Ascending aorta (tissue), 2 donors: ENCODE results near the gene ABCA9. TPM values are rescaled to one million over a fixed set of nuclear protein-coding genes. Genes with fewer than 3 reads are reported as not detected.
"Not testable (repeated sequence)": the region's sequence is repeated elsewhere in the genome, so short reads cannot be mapped to it uniquely, and the experiment has no call there.

ENCODE experiments used
- DNase-seq, 2 donors: peaks; one replicate each; pipeline ENCODE4 v3.0.0-alpha.2; 2019; ENCODE audit warnings: low spot score in 2 of 2
- H3K27ac ChIP-seq, 2 donors: fragments of 200-600 bp; sonication (generic); one replicate each; pipeline ENCODE4 v1.5.1; 2016 to 2017; ENCODE audit warnings: mild to moderate bottlenecking in 1 of 2
- H3K27me3 ChIP-seq: fragments of 200-600 bp; sonication (generic); one replicate; pipeline ENCODE4 v1.5.1; 2017
- H3K36me3 ChIP-seq, 2 donors: fragments of 200-600 bp; sonication (generic); one replicate each; pipeline ENCODE4 v1.5.1; 2016
- H3K4me1 ChIP-seq, 2 donors: fragments of 200-600 bp; sonication (generic); one replicate each; pipeline ENCODE4 v1.5.1; 2016 to 2017; ENCODE audit warnings: mild to moderate bottlenecking in 1 of 2
- H3K4me3 ChIP-seq, 2 donors: fragments of 200-600 bp; sonication (generic); one replicate each; pipeline ENCODE4 v1.5.1; 2016 to 2017; ENCODE audit warnings: mild to moderate bottlenecking in 1 of 2
- H3K9me3 ChIP-seq, 2 donors: fragments of 200-600 bp; sonication (generic); one replicate each; pipeline ENCODE4 v1.5.1; 2016
- CTCF ChIP-seq, 3 experiments: fragments of 200-600 bp in 2 of 3; fragments of 450-650 bp in 1 of 3; sonication (generic) in 2 of 3; IDR thresholded peaks; one replicate each; pipeline ENCODE4 v1.5.1; 2016 to 2019; ENCODE audit warnings: antibody characterized with exemption in 3 of 3, mild to moderate bottlenecking in 1 of 3, moderate library complexity in 1 of 3
- intact Hi-C: fragments of 100-400 bp; cut with DNase I; formaldehyde crosslinking; loops from one replicate; pipeline ENCODE4 v1.15.1; 2023
- total RNA-seq: library from RNA; depleted of rRNA; stranded (reverse); fragments of >200 nt; gene quantifications from one replicate; pipeline ENCODE4 v1.1.0, GENCODE V29; 2016

ABCA9 gene
- total RNA-seq, 1 donor from 2014 or later = 10.9 TPM

- Histone ChIP-seq H3K9me3 (peaks cover 0 to 3% of the 10 kb centered on the region in 2 donors), H3K4me3 (no peak overlapping the region), H3K27me3 (no peaks in the 10 kb centered on the region), H3K4me1 (no peaks in the 10 kb centered on the region), H3K36me3 (peaks cover 0 to 5% of the 10 kb centered on the region in 2 donors), H3K27ac (no peak overlapping the region)
- TF ChIP-seq CTCF (IDR thresholded peaks at IDR 0.05) = no peak
- intact Hi-C loops = no loop called here
- DNase-seq = no peak
Observed at GRCh38 chr17:69082696-69083095, 22.0 kb upstream of the ABCA9 start.

GRCh38 chr17:69078864-69079263 is 18.1 kb upstream of the ABCA9 start:
- Histone ChIP-seq H3K4me1 (no peaks in the 10 kb centered on the region), H3K9me3 (peaks cover 0 to 3% of the 10 kb centered on the region in 2 donors), H3K36me3 (peaks cover 0 to 5% of the 10 kb centered on the region in 2 donors), H3K4me3 (no peak overlapping the region), H3K27me3 (no peaks in the 10 kb centered on the region), H3K27ac (no peak overlapping the region)
- intact Hi-C loops = no loop called here
- TF ChIP-seq CTCF (IDR thresholded peaks at IDR 0.05) = no peak
- DNase-seq = no peak

DNA sequence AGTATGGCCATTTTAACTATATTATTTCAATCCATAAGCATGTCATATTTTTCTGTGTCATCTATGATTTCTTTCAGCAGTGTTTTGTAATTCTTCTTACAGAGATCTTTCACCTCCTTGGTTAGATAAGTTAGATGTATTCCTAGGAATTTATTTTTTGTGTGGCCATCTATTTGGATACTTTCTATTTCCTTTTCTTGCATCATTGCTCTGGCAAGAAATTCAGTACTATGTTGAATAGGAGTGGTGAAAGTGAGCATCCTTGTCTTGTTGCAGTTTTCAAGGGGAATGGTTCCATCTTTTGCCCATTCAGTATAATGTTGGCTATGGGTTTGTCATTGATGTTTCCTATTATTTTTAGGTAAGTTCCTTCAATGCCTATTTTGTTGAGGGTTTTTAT is 15.1 kb upstream of the ABCA9 start:
- TF ChIP-seq CTCF (IDR thresholded peaks at IDR 0.05) = no peak
- intact Hi-C loops = no loop called here
- Histone ChIP-seq H3K27me3 (no peaks in the 10 kb centered on the region), H3K9me3 (peaks cover 0 to 5% of the 10 kb centered on the region in 2 donors), H3K36me3 (no peaks in the 10 kb centered on the region), H3K4me3 (no peak overlapping the region), H3K27ac (no peak overlapping the region), H3K4me1 (no peaks in the 10 kb centered on the region)
- no peak for DNase-seq

DNA sequence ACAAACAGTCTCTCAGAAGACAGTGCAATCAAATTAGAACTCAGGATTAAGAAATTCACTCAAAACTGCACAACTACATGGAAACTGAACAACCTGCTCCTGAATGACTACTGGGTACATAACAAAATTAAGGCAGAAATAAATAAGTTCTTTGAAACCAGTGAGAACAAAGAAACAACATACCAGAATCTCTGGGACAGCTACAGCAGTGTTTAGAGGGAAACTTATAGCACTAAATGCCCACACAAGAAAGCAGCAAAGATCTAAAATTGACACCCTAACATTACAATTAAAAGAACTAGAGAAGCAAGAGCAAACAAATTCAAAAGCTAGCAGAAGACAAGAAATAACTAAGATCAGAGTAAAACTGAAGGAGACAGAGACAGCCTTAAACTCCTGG is 12.7 kb upstream of the ABCA9 start:
- H3K27me3 ChIP-seq, DNase-seq, H3K4me3 ChIP-seq, H3K36me3 ChIP-seq, intact Hi-C loops, H3K27ac ChIP-seq, H3K4me1 ChIP-seq, H3K9me3 ChIP-seq: not testable (repeated sequence)

DNA sequence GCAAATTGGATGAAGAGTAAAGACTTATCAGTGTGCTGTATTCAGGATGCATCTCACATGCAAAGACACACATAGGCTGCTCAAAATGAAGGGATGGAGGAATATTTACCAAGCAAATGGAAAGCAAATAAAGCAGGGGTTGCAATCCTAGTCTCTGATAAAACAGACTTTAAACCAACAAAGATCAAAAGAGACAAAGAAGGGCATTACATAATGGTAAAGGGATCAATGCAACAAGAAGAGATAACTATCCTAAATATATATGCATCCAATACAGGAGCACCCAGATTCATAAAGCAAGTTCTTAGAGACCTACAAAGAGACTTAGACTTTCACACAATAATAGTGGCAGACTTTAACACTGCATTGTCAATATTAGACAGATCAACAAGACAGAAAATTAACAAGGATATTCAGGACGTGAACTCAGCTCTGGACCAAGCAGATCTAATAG is 12.1 kb upstream of the ABCA9 start:
- H3K4me1 ChIP-seq, intact Hi-C loops, H3K36me3 ChIP-seq, H3K27ac ChIP-seq, H3K27me3 ChIP-seq, H3K4me3 ChIP-seq, DNase-seq, H3K9me3 ChIP-seq: not testable (repeated sequence)

GRCh38 chr17:69071233-69071586 is 10.5 kb upstream of the ABCA9 start:
- H3K9me3 ChIP-seq, H3K27ac ChIP-seq, H3K36me3 ChIP-seq, H3K27me3 ChIP-seq, intact Hi-C loops, DNase-seq, H3K4me1 ChIP-seq, H3K4me3 ChIP-seq: not testable (repeated sequence)

DNA sequence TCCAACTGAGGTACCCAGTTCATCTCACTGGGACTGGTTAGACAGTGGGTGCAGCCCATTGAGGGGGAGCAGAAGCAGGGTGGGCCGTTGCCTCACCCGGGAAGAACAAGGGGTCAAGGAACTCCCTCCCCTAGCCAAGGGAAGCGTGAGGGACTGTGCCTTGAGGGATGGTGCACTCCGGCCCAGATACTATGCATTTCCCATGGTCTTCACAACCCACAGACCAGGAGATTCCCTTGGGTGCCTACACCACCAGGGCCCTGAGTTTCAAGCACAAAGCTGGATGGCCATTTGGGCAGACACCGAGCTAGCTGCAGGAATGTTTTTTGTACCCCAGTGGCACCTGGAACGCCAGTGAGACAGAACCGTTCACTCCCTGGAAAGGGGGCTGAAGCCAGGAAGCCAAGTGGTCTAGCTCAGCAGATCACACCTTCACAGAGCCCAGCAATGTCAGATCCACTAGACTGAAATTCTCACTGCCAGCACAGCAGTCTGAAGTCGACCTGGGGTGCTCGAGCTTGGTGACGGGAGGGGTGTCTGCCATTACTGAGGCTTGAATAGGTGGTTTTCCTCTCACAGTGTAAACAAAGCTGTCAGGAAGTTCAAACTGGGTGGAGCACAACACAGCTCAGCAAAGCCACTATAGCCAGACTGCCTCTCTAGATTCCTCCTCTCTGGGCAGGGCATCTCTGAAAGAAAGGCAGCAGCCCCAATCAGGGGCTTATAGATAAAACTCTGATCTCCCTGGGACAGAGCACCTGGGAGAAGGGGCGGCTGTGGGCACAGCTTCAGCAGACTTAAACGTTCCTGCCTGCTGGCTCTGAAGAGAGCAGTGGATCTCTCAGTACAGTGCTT is 9.9 kb upstream of the ABCA9 start:
- H3K9me3 ChIP-seq, DNase-seq, H3K36me3 ChIP-seq, H3K27ac ChIP-seq, intact Hi-C loops, H3K4me1 ChIP-seq, H3K27me3 ChIP-seq, H3K4me3 ChIP-seq: not testable (repeated sequence)
